Heart right ventricle (tissue), 16 donors: ENCODE data around the gene SOX15. TPM values are rescaled to one million over a fixed set of nuclear protein-coding genes. Genes with fewer than 3 reads are reported as not detected.

Experiments used
- ATAC-seq, 8 donors: fragments of 200-7000 bp; cut with Tn5 transposase; one replicate each; pipeline ENCODE4 v1.9.1; 2020; ENCODE audit warnings: mild to moderate bottlenecking in 8 of 8, moderate library complexity in 8 of 8, moderate number of reproducible peaks in 1 of 8
- DNase-seq, 2 donors: peaks; one replicate each; pipeline ENCODE4 v3.0.0-alpha.2; 2020
- H3K27ac ChIP-seq, 10 donors: fragments of 200-600 bp; sonication (generic) in 2 of 10; one replicate each; pipeline versions ENCODE4 v1.5.0 to v1.8.0; 2020 to 2022; ENCODE audit warnings: mild to moderate bottlenecking in 3 of 10
- H3K27me3 ChIP-seq, 7 donors: fragments of 200-600 bp; one replicate each; pipeline ENCODE4 v1.8.0; 2021 to 2022; ENCODE audit warnings: mild to moderate bottlenecking in 2 of 7
- H3K36me3 ChIP-seq, 9 donors: fragments of 200-600 bp; sonication (generic) in 1 of 9; one replicate each; pipeline versions ENCODE4 v1.5.0 to v1.8.0; 2020 to 2022; ENCODE audit warnings: mild to moderate bottlenecking in 2 of 9
- H3K4me1 ChIP-seq, 9 donors: fragments of 200-600 bp; sonication (generic) in 1 of 9; one replicate each; pipeline versions ENCODE4 v1.5.0 to v1.8.0; 2020 to 2022; ENCODE audit warnings: mild to moderate bottlenecking in 4 of 9
- H3K4me3 ChIP-seq, 10 donors: fragments of 200-600 bp; sonication (generic) in 2 of 10; one replicate each; pipeline versions ENCODE4 v1.5.0 to v1.8.0; 2020 to 2022; ENCODE audit warnings: mild to moderate bottlenecking in 7 of 10, moderate library complexity in 2 of 10
- H3K9me3 ChIP-seq, 11 donors: fragments of 200-600 bp in 10 of 11; sonication (generic) in 2 of 11; one replicate each; pipeline versions ENCODE4 v1.5.0 to v1.8.0; 2013 to 2022; ENCODE audit warnings: mild to moderate bottlenecking in 2 of 11, control low read depth in 1 of 11, moderate library complexity in 1 of 11
- CTCF ChIP-seq, 9 donors: fragments of 200-600 bp; sonication (generic) in 2 of 9; IDR thresholded peaks; one replicate each; pipeline versions ENCODE4 v1.5.0 to v1.8.0; 2021 to 2022; ENCODE audit warnings: antibody characterized with exemption in 9 of 9, mild to moderate bottlenecking in 5 of 9, moderate library complexity in 1 of 9
- WGBS, 2 donors: extraction: QIAGEN DNeasy Blood & Tissue Kit; methylation state at CpG; one replicate each; pipeline ENCODE4 v1.1.7; 2013; ENCODE audit warnings: inconsistent platforms in 1 of 2; 5-methylcytosine and 5-hydroxymethylcytosine counted together
- intact Hi-C, 10 donors: fragments of 100-400 bp; cut with DNase I; formaldehyde crosslinking; loops; one replicate each; pipeline versions ENCODE4 v1.11.1 to v1.14.2; 2022
- polyA plus RNA-seq, 2 donors: library from polyadenylated mRNA; stranded (reverse); fragments of 200-250 nt; gene quantifications; one replicate each; pipeline ENCODE4 v1.2.3, GENCODE V29; 2013
- total RNA-seq, 10 donors: library from RNA; stranded (reverse); fragmentation: NEBNext Ultra II Directional in 3 of 10; extraction: Animal tissue kit (Norgen Biotek cat#: 25700) in 3 of 10; gene quantifications; one replicate each; pipeline versions ENCODE4 v1.2.1 to v1.2.4, GENCODE V29; 2021 to 2023
- donor health status: Arrhythmogenic right ventricular cardiomyopathy.
- donor health status: ischemic (EF 13 %, LVEDD 7.1; RV severe dilation, severe dysfunction).
- donor health status: healthy with polysubstance abuse.
- donor health status: DM: no; HTN: yes; CAD: no.
- donor health status: DM: no; HTN: no; CAD: no.
- donor health status: ischemic (EF 25% LVEDD 6.9; RV normal size, moderate dysfunction).
- donor health status: ischemic (EF 25% LVEDD 5.7; RV mildly dilated, moderate dysfunction).
- donor health status: healthy.
- donor health status: DM: yes; HTN: yes; CAD: no.
- donor health status: Ischemic cardiomyopathy.
- donor health status: ischemic (EF 35%, LVEDD 5.7; RV mildly dilated, moderate dysfunction).
- donor health status: nonischemic (EF 11% LVEDD 7.7; RV severe dilation, severe dysfunction).
- donor health status: DM: yes; HTN: yes; CAD: no.
- donor health status: PGD.
- donor health status: ischemic (EF 29% LVEDD 5.4; RV normal size, mild dysfunction).
- donor health status: nonischemic (EF 23%, LVEDD 6.1; RV moderate dilation, normal function).

The SOX15 gene
- total and polyA plus RNA-seq, 12 donors: 0.23 to 2.6 (median 1.2) TPM

GRCh38 chr17:7614425-7615264 is 24.8 kb upstream of the SOX15 start, which contains the start of gene FXR2:
Gene FXR2, minus strand, starts transcription at chr17:7614897. Its CDS starts 365 bp downstream, at chr17:7614532.
- peak; percentile 97 to 99 (median 99) for ATAC-seq
- Histone ChIP-seq H3K27me3 (no peaks in the 10 kb centered on the region), H3K9me3 (no peaks in the 10 kb centered on the region), H3K4me1 (peaks cover 2 to 52% (median 34%) of the 10 kb centered on the region in 9 donors), H3K4me3 (peak within 1 kb of the TSS; percentile 45 to 96 (median 88)), H3K36me3 (peaks cover 0 to 17% (median 5%) of the 10 kb centered on the region in 9 donors), H3K27ac (peak within 1 kb of the TSS; percentile 76 to 98 (median 92))
- WGBS, 2 donors: 1% methylated on average over 73 to 92 of the region's 93 CpGs
- peak; percentile 99 to 100 for DNase-seq
- intact Hi-C loops: loop anchor here in 2 of 10 donors (2.0 to 5.0 kb wide), 2 partner anchors 72 to 73 kb away; partner anchors contain the start of genes TP53 (in 2 of the 2) and WRAP53 (in 1 of the 2)
- peak in 8 of 9 donors; percentile 58 to 84 (median 72) for TF ChIP-seq CTCF (IDR thresholded peaks at IDR 0.05)

DNA sequence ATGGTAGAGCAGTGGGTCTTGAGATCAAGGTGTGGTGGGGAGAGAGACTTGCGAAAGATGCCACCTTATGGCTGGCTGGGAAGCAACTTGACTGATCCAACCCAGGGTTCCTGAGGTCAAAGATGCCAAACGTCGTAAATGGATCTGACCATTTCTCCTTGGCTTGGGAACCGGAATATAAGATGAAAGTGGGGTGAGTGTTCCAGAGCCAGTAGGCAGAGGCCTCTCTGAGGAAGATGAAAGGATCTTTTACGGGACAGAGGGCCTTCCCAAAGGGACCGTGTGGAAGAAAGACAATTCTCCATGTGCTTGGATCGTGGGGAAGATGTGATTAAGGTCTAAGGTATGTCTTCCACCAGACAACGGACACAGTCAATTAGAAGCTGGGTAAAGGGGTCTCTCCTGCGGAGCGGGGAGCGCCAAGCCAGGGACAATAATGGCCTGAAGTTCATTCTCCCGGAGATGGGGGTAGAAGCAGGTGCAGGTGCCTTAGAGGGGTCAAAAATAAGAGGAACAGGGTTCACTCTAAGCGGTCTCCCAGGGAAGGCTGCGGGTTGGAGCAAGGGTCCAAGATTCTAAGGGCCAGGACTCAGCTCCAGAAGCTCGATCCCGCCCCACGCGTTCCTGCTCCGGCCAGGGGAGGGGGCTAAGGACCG is 24.0 kb upstream of the SOX15 start:
- intact Hi-C loops: loop anchor here in 2 of 10 donors (2.0 to 5.0 kb wide), 2 partner anchors 73 kb away; partner anchors contain the start of genes TP53 (in 2 of the 2) and WRAP53 (in 1 of the 2)
- WGBS, 2 donors: 6% methylated on average over 19 to 20 of the region's 20 CpGs

DNA sequence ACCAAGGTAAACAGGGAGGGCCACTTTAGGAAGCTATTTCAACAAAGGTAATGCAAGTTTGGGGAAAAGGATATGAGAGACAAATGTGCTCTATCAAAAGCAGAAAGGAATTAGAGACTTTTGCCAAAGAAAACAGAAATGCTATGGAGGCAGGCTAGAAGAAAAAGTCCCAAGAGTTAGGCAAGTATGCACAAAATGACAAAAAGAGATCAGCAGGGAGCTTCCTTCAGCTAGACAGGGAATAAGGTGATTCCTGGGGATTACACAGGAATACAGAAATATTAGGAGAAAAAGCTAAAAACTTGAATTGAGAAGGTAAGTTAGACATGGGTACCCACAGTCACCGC is 22.4 kb upstream of the SOX15 start:
- Histone ChIP-seq H3K9me3 (no peaks in the 10 kb centered on the region), H3K36me3 (peaks cover 0 to 30% (median 5%) of the 10 kb centered on the region in 9 donors), H3K4me1 (peaks cover 5 to 60% (median 38%) of the 10 kb centered on the region in 9 donors), H3K4me3 (peak overlapping the region in 1 of 10 donors; percentile 84), H3K27me3 (no peaks in the 10 kb centered on the region), H3K27ac (peak overlapping the region in 2 of 10 donors; percentile 1 to 24)
- DNase-seq: no peak
- intact Hi-C loops: loop anchor here in 1 of 10 donors (5.0 kb wide), 1 partner anchor 75 kb away; the partner anchor contains the start of genes TP53 and WRAP53
- no peak for TF ChIP-seq CTCF (IDR thresholded peaks at IDR 0.05)
- ATAC-seq: no peak
- 89 to 94% methylated on average over 1 of the region's 1 CpG for WGBS, 2 donors

More for the DNA sequence above, 24.0 kb upstream of the SOX15 start:
- H3K36me3 ChIP-seq: peaks cover 0 to 23% (median 5%) of the 10 kb centered on the region in 9 donors
- H3K4me3 ChIP-seq: peak overlapping the region; percentile 45 to 96 (median 88)
- no peaks in the 10 kb centered on the region for H3K27me3 ChIP-seq
- TF ChIP-seq CTCF (IDR thresholded peaks at IDR 0.05): peak in 1 of 9 donors; percentile 18
- peak overlapping the region; percentile 76 to 98 (median 92) for H3K27ac ChIP-seq
- DNase-seq: no peak
- no peaks in the 10 kb centered on the region for H3K9me3 ChIP-seq
- ATAC-seq: no peak
- H3K4me1 ChIP-seq: peaks cover 5 to 59% (median 34%) of the 10 kb centered on the region in 9 donors
